Peyer's patch (tissue), 4 donors: ENCODE results near the gene ALG9.

Experiments used
- POLR2A ChIP-seq, 2 donors: fragments of 450-650 bp; IDR thresholded peaks; one replicate each; pipeline ENCODE4 v1.5.1; 2017; ENCODE audit warnings: antibody characterized with exemption in 2 of 2, mild to moderate bottlenecking in 2 of 2, moderate library complexity in 2 of 2
- TF ChIP-seq, protein P1 (sequence below), 6 experiments: fragments of 450-650 bp in 4 of 6; fragments of 200-600 bp in 2 of 6; sonication (generic) in 1 of 6; IDR thresholded peaks; one replicate each; pipeline ENCODE4 v1.5.1; 2017 to 2019; ENCODE audit warnings: antibody characterized with exemption in 6 of 6, mild to moderate bottlenecking in 3 of 6, moderate library complexity in 1 of 6

DNA sequence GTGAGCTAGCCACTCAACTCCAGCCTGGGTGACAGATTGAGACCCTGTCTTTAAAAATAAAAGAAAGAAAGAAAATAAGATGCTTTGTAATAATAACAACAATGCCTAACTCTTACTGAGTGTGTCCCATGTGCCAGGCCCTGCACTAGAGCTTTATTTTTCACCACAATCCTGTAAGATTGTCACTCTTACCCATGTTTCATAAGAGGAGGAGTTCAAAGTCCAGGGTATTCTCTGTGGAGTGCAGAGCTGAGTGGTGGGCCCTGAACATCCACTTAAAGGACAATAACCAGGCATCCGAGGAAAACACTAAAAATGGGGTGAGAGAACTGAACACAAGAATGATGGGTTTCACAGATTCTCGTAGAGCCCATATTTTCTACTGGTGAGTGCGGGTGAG lies 46.4 kb upstream of the ALG9 start:
- TF ChIP-seq, protein P1, sequence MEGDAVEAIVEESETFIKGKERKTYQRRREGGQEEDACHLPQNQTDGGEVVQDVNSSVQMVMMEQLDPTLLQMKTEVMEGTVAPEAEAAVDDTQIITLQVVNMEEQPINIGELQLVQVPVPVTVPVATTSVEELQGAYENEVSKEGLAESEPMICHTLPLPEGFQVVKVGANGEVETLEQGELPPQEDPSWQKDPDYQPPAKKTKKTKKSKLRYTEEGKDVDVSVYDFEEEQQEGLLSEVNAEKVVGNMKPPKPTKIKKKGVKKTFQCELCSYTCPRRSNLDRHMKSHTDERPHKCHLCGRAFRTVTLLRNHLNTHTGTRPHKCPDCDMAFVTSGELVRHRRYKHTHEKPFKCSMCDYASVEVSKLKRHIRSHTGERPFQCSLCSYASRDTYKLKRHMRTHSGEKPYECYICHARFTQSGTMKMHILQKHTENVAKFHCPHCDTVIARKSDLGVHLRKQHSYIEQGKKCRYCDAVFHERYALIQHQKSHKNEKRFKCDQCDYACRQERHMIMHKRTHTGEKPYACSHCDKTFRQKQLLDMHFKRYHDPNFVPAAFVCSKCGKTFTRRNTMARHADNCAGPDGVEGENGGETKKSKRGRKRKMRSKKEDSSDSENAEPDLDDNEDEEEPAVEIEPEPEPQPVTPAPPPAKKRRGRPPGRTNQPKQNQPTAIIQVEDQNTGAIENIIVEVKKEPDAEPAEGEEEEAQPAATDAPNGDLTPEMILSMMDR (IDR thresholded peaks at IDR 0.05), result no peak
- no peak for TF ChIP-seq POLR2A (IDR thresholded peaks at IDR 0.05)
